ENCODE measurements around the gene ASXL1.
"Not testable (repeated sequence)": the region's sequence is repeated elsewhere in the genome, so short reads cannot be mapped to it uniquely, and the experiment has no call there.

Gene ASXL1

GRCh38 chr20:32337937-32338661 is 20.0 kb upstream of the ASXL1 start:
- DNase-seq, result no peak

- DNase-seq, result no peak
Measured at GRCh38 chr20:32338665-32339064, 19.5 kb upstream of the ASXL1 start.

- DNase-seq, result no peak
Measured at GRCh38 chr20:32339116-32339515, 19.0 kb upstream of the ASXL1 start.

- DNase-seq, result not testable (repeated sequence)
Measured at GRCh38 chr20:32341053-32341452, 17.1 kb upstream of the ASXL1 start.

- no peak for DNase-seq
Measured at GRCh38 chr20:32343439-32343838, 14.7 kb upstream of the ASXL1 start.

GRCh38 chr20:32344835-32345506 is 13.2 kb upstream of the ASXL1 start:
- no peak for DNase-seq

GRCh38 chr20:32348207-32348606 is 9.9 kb upstream of the ASXL1 start:
- no peak for DNase-seq

GRCh38 chr20:32350421-32350820 is 7.7 kb upstream of the ASXL1 start:
- DNase-seq, result no peak

GRCh38 chr20:32352121-32352720 is 5.9 kb upstream of the ASXL1 start:
- no peak for DNase-seq

- no peak for DNase-seq
Measured at GRCh38 chr20:32353848-32354496, 4.2 kb upstream of the ASXL1 start.

GRCh38 chr20:32354592-32355416 is 3.3 kb upstream of the ASXL1 start:
- DNase-seq, result no peak

GRCh38 chr20:32355417-32355841 is 2.7 kb upstream of the ASXL1 start:
- DNase-seq, result no peak

GRCh38 chr20:32355907-32356621 is 2.1 kb upstream of the ASXL1 start:
- DNase-seq, result not testable (repeated sequence)

- no peak for DNase-seq
Measured at GRCh38 chr20:32356622-32357374, 1.3 kb upstream of the ASXL1 start.

GRCh38 chr20:32357375-32357868 is 709 bp upstream of the ASXL1 start:
- DNase-seq, result no peak

GRCh38 chr20:32358632-32358882 is 426 bp downstream of the ASXL1 start:
- DNase-seq, result no peak

- no peak for DNase-seq
Measured at GRCh38 chr20:32358883-32359632, 927 bp downstream of the ASXL1 start.

GRCh38 chr20:32359633-32360332 is 1.7 kb downstream of the ASXL1 start:
- no peak for DNase-seq

GRCh38 chr20:32360333-32360634 is 2.2 kb downstream of the ASXL1 start:
- no peak for DNase-seq

GRCh38 chr20:32362901-32363364 is 4.8 kb downstream of the ASXL1 start:
- no peak for DNase-seq
